Esophagus (tissue), 2 donors: ENCODE results near the gene TMEM86A. TPM values are rescaled to one million over a fixed set of nuclear protein-coding genes. Genes with fewer than 3 reads are reported as not detected.

Experiments used
- H3K27ac ChIP-seq, 2 donors: one replicate each; pipeline ENCODE4 v1.5.1; 2013; ENCODE audit warnings: low read depth in 2 of 2, mild to moderate bottlenecking in 2 of 2, inconsistent platforms in 1 of 2, low read length in 1 of 2, moderate library complexity in 1 of 2
- H3K27me3 ChIP-seq, 2 donors: one replicate each; pipeline ENCODE4 v1.6.1; 2013; ENCODE audit warnings: low read length in 2 of 2, control low read depth in 1 of 2, mild to moderate bottlenecking in 1 of 2; ENCODE audit not compliant: insufficient read depth in 2 of 2, control insufficient read depth in 1 of 2
- H3K36me3 ChIP-seq, 2 donors: one replicate each; pipeline ENCODE4 v1.6.1; 2013; ENCODE audit warnings: low read length in 1 of 2; ENCODE audit not compliant: control insufficient read depth in 2 of 2, insufficient read depth in 2 of 2
- H3K4me1 ChIP-seq, 2 donors: one replicate each; pipeline ENCODE4 v1.6.1; 2013; ENCODE audit warnings: low read length in 1 of 2; ENCODE audit not compliant: control insufficient read depth in 2 of 2, insufficient read depth in 2 of 2
- H3K4me3 ChIP-seq, 2 donors: one replicate each; pipeline ENCODE4 v1.5.1; 2013; ENCODE audit warnings: low read length in 2 of 2, mild to moderate bottlenecking in 2 of 2, low read depth in 1 of 2, moderate library complexity in 1 of 2
- H3K9me3 ChIP-seq, 2 donors: one replicate each; pipeline ENCODE4 v1.6.1; 2013; ENCODE audit warnings: mild to moderate bottlenecking in 2 of 2, low read depth in 1 of 2, low read length in 1 of 2, moderate library complexity in 1 of 2; ENCODE audit not compliant: control insufficient read depth in 2 of 2, insufficient read depth in 1 of 2
- WGBS, 2 donors: extraction: QIAGEN DNeasy Blood & Tissue Kit; methylation state at CpG; one replicate each; pipeline ENCODE4 v1.1.7; 2013; 5-methylcytosine and 5-hydroxymethylcytosine counted together
- polyA plus RNA-seq, 2 donors: library from polyadenylated mRNA; stranded (reverse); fragments of 200-250 nt; gene quantifications; one replicate each; pipeline ENCODE4 v1.2.3, GENCODE V29; 2013
- donor health status: healthy with polysubstance abuse.
- donor health status: Bipolar disorder and iron deficiency.

Gene TMEM86A
- polyA plus RNA-seq, 2 donors, result 0.78 to 5.5 TPM

DNA sequence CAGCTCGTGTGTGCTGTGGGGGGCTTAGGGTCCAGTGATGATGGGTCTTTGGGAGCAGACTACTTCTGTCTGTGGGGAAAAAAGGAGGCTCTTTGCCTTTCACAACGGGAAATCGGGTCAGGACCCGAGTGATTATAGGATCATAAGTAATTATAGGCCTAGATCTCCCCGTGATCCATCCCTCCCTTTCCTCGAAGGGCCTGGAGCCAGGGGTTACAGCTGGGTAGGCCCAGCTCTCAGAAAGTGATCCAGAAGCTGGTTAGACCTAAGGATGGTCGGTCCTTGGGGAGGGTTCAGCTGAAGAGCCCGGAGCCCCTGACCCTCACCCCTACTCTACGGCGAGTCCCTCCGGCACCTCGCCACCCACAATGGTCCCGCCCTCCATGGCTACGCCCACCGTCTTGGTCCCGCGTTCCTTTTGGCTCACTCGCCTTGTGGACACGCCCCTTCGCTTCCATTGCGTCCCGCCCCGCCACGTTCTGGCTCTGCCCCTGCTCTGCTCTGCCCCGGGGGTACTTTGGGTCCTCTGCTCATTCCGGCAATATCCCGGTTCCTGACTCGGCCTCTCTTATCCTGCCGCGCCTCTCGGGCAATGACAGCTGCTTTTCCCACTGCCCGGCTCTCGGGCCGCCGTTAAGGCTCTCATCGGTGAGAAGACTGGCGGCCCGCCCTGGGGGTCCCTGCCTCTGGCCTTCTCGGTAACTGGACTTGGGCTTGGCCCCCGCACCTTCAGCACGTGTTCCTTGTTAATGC, 22.4 kb downstream of the TMEM86A start:
- peak overlapping the region; percentile 45 to 56 for H3K4me3 ChIP-seq
- no peaks in the 10 kb centered on the region for H3K27me3 ChIP-seq
- peaks cover 4% of the 10 kb centered on the region in 2 donors for H3K4me1 ChIP-seq
- 4% methylated on average over 41 of the region's 41 CpGs for whole genome bisulfite sequencing, 2 donors
- H3K9me3 ChIP-seq, result no peaks in the 10 kb centered on the region
- H3K27ac ChIP-seq, result peak overlapping the region in 1 of 2 donors; percentile 16
- no peaks in the 10 kb centered on the region for H3K36me3 ChIP-seq

DNA sequence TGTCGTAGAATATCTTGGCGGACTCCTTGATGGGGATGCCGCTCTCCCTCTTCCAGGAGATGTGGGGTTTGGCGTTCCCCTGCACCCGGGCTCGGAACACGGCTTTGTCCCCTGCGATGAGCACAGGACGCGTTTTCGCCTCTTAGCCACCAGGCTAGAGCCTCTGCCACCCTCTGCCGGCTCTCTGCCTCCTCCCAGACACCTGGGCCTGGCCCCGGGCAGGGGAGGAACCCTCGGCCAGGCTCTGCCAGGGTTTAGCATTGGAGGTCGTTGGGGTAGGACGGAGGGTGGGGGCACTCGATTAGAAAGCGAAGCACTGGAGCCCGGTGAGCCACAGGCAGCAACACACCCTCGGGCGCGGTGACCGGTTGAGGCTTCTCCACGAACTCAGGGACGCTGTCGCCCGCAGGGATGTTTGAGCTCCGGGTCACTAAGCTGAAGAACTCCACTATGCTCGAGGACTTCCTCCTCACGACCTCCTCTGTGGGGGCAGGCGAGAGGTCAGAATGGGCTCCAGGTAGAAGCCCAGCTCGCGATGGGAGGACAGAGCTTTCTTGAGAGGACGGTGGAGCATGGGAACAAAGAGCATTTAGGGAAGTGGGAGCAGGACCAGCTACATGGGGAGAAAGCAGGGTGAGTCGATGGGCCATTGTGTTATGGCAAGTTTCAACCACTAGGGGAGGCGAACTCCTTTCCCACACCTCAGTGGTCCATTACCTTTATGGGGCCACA, 23.1 kb downstream of the TMEM86A start:
- peak overlapping the region in 1 of 2 donors; percentile 45 for H3K27ac ChIP-seq
- H3K9me3 ChIP-seq, result no peaks in the 10 kb centered on the region
- peaks cover 4% of the 10 kb centered on the region in 2 donors for H3K4me1 ChIP-seq
- H3K27me3 ChIP-seq, result no peaks in the 10 kb centered on the region
- no peaks in the 10 kb centered on the region for H3K36me3 ChIP-seq
- peak overlapping the region; percentile 45 to 56 for H3K4me3 ChIP-seq
- 2% methylated on average over 36 of the region's 36 CpGs for WGBS, 2 donors

DNA sequence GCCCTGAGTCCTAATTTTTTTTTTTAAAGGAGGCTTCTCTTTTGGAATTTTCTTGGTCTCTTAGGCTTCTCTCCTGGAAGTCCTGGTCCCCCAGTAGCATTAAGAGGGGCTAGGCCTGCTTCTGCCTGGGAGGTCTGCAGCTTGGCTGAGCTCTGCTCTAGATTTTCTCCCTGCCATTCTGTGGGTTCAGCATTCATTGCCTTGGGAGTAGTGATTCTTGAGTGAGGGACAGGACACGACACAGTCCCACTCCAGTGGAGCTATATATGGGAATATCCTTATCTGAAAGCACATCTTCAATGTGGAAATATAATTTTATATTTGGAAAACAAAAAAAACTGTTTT, 23.7 kb downstream of the TMEM86A start:
- Histone ChIP-seq H3K27me3 (no peaks in the 10 kb centered on the region), H3K4me3 (no peak overlapping the region), H3K27ac (no peak overlapping the region), H3K4me1 (peaks cover 4 to 5% of the 10 kb centered on the region in 2 donors), H3K36me3 (no peaks in the 10 kb centered on the region), H3K9me3 (no peaks in the 10 kb centered on the region)
- 65 to 88% methylated on average over 1 of the region's 1 CpG for WGBS, 2 donors

DNA sequence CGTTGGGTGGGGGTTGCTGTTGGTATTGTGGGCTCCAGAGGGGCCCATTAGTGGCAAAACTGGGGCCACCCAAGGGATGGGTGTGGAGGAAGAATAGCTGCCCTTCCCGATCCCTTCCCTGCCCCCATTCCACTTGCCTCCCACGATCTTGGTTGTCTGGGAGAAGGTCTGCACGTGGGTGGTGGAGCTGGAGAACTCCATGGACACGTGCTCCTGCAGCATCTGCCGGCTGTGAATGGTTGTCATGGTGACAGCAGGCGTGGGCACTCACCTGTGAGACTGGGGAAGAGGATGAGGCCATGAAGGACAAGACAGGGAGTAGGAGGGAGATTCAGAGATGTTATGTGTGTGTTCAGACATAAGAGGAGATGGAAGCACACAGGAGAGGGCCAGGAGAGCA, 25.4 kb downstream of the TMEM86A start:
- no peaks in the 10 kb centered on the region for H3K36me3 ChIP-seq
- H3K4me3 ChIP-seq, result no peak overlapping the region
- WGBS, 2 donors, result 52 to 58% methylated on average over 7 of the region's 7 CpGs
- H3K27ac ChIP-seq, result no peak overlapping the region
- H3K9me3 ChIP-seq, result no peaks in the 10 kb centered on the region
- H3K4me1 ChIP-seq, result peaks cover 4 to 6% of the 10 kb centered on the region in 2 donors
- no peaks in the 10 kb centered on the region for H3K27me3 ChIP-seq

DNA sequence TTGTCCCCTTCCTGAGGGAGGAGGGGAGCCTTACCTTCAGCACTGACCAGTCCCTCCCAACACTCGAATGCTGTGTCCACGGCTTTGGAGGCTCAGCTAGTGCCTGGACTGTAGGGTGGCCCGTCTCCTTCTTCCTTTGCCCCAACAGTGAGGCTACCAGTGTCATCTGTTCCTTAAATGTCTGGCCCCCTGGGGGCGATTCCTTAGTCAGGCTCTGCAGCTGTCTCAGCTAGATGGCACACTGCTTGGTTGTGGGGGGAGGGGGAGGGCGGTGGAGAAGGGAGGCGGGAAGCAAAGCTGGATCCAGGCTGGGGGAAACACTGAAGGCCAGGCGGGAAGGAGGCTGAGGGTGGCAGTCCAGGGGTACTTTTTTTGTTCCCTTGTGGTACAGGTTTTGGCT, 27.5 kb downstream of the TMEM86A start, which contains the start of gene IGSF22:
Gene IGSF22 (minus strand): TSS at position 149 of the 400 bp plus-strand sequence. CDS start 1,952 bp downstream, outside the sequence.
- 80 to 83% methylated on average over 7 of the region's 7 CpGs for WGBS, 2 donors

DNA sequence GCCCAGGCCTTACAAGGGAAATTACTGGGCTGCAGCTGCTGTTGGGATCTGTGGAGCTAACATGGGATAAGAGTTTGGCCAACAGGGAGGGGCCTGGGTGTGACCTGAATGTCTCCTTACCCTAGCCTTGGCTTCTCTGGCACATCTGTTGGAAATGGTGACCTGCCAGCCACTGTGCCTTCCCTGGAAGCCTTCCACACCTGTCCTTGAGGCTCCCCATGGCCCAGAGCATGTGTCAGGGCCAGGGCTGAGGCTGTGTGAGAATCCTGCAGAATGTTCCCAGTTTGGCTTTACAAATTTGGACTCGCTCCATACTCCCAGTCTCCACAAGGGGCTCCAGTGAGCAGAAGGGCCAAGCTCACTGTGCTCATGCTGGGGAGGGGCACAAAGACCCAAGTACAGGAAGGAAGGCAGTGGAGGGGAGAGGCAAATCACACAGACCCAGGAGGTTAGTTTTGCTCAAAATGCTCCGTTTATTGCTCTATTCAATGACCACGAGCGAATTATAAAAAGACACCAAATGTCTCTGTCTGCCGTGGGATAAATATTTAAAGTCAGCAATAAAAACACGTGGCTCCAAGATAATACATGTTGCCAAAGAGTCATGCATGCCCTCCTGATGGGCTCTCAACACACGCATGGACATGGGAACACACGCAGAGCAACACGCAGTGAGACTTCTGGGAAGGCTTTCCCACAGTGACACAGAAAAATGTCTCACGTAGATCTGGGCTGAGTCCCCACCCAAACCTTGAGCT, 29.1 kb downstream of the TMEM86A start:
- no peaks in the 10 kb centered on the region for H3K9me3 ChIP-seq
- 56 to 60% methylated on average over 10 of the region's 10 CpGs for WGBS, 2 donors

More for the DNA sequence above, 27.5 kb downstream of the TMEM86A start, which contains the start of gene IGSF22:
- Histone ChIP-seq H3K9me3 (no peaks in the 10 kb centered on the region), H3K4me1 (peaks cover 4 to 6% of the 10 kb centered on the region in 2 donors), H3K27me3 (no peaks in the 10 kb centered on the region), H3K36me3 (no peaks in the 10 kb centered on the region), H3K27ac (no peak within 1 kb of the TSS), H3K4me3 (no peak within 1 kb of the TSS)

DNA sequence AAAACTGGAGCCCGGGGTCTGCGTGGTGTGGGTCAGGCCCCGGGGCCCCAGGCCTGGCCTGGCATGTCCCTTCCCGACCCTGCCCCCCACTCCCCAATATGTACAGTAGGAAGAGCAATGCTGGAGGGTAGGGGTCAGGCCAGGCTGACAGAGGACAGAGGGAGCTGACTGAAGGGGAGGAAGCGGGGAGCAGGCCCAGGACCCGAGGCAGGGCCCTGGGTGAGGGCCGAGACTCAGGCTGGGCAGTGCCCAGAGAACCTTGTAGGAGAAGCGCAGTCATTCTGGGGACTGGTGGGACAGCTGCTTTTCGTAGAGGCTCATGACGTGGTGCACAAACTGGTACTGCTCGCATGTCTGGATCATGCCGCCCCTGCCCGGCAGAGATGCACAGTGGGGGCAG, 30.1 kb downstream of the TMEM86A start:
- no peaks in the 10 kb centered on the region for H3K36me3 ChIP-seq
- H3K27ac ChIP-seq, result no peak overlapping the region
- no peak overlapping the region for H3K4me3 ChIP-seq
- no peaks in the 10 kb centered on the region for H3K9me3 ChIP-seq
- peaks cover 0 to 2% of the 10 kb centered on the region in 2 donors for H3K4me1 ChIP-seq
- no peaks in the 10 kb centered on the region for H3K27me3 ChIP-seq
- WGBS, 2 donors, result 90% methylated on average over 13 of the region's 13 CpGs

More for the DNA sequence above, 29.1 kb downstream of the TMEM86A start:
- H3K27ac ChIP-seq, result no peak overlapping the region
- no peak overlapping the region for H3K4me3 ChIP-seq
- H3K36me3 ChIP-seq, result no peaks in the 10 kb centered on the region
- H3K27me3 ChIP-seq, result no peaks in the 10 kb centered on the region
- H3K4me1 ChIP-seq, result peaks cover 0 to 2% of the 10 kb centered on the region in 2 donors

DNA sequence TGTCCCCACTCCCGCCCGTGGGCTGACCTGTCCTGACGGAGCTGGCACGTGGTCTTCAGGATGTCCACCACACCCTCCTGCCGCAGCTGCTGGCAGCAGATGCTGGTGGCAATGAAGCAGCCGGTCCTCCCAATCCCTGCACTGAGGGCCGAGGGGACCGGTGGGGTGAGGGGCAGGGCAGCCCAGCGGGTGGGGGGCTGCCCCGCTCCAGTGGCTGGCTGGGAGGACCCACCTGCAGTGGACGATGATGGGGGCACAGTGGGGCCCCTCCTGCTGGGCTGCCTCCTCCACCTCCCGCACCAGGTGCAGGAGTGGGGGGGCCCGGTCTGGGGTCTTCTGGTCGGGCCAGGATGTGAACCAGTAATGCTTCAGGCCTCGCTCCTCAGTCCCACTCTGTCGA, 30.8 kb downstream of the TMEM86A start:
- peaks cover 0 to 2% of the 10 kb centered on the region in 2 donors for H3K4me1 ChIP-seq
- H3K27ac ChIP-seq, result no peak overlapping the region
- WGBS, 2 donors, result 83 to 86% methylated on average over 16 of the region's 16 CpGs
- H3K27me3 ChIP-seq, result no peaks in the 10 kb centered on the region
- H3K9me3 ChIP-seq, result no peaks in the 10 kb centered on the region
- no peaks in the 10 kb centered on the region for H3K36me3 ChIP-seq
- no peak overlapping the region for H3K4me3 ChIP-seq

DNA sequence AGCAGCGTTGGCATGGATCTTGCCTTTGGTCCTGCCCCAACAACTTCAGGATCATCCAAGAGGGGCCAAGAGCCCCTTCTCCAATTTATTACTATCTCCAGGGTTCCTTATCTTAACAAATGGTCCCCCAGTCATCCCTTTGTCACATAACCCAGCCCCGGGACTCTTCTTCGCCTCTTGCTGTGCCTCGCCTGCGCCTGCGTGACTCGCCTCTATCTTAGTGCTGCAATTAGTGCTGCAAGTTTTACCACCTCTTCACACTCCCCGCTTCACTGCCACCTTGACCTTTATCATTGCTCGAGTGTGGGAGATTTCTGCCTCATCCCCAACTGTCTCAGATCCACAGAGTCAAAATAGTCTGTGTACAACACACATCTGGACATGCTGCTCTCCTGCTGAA, 31.4 kb downstream of the TMEM86A start:
- Histone ChIP-seq H3K27me3 (no peaks in the 10 kb centered on the region), H3K9me3 (no peaks in the 10 kb centered on the region), H3K27ac (no peak overlapping the region), H3K4me3 (no peak overlapping the region), H3K36me3 (no peaks in the 10 kb centered on the region), H3K4me1 (peaks cover 0 to 2% of the 10 kb centered on the region in 2 donors)
- WGBS, 2 donors, result 90 to 91% methylated on average over 9 of the region's 9 CpGs
